ENCODE measurements around the gene DUSP18. TPM values are rescaled to one million over a fixed set of nuclear protein-coding genes. Genes with fewer than 3 reads are reported as not detected.
A peak's percentile ranks its signal among the peaks of the same experiment; 100 is the strongest.

The DUSP18 gene
- total and polyA plus RNA-seq, 2 of the 4 experiments (the other 2 are of a cell fraction), result 14.9 TPM

GRCh38 chr22:30646518-30647160 lies 21.0 kb downstream of the DUSP18 start:
- Histone ChIP-seq H3K56ac (ENCODE audit: extremely low read depth, insufficient read depth, low read length) (no peak overlapping the region), H3K18ac (ENCODE audit: low read depth, low read length) (no peak overlapping the region), H4K8ac (ENCODE audit: low read depth in 2 of 2, low read length in 2 of 2) (no peak overlapping the region), H2AK9ac (replicated peaks; ENCODE audit: low read depth, low read length, poor library complexity) (peak overlapping the region; percentile 78), H3K27me3 (ENCODE audit: control insufficient read depth, insufficient read depth, low read length) (no peaks in the 10 kb centered on the region), H2BK120ac (ENCODE audit: low read depth, low read length) (no peak overlapping the region), H3K4ac (ENCODE audit: low read depth, low read length) (no peak overlapping the region), H4K91ac (ENCODE audit: insufficient read depth, low read depth, low read length) (no peak overlapping the region), H3K9ac (ENCODE audit: low read depth, low read length) (no peak overlapping the region), H3K79me1 (ENCODE audit: low read depth in 1 of 2, low read length in 2 of 2) (peaks cover 7 to 42% of the 10 kb centered on the region in 2 experiments; a peak in 3 of 4 replicates), H3K27ac (ENCODE audit: insufficient read depth, low read length) (no peak overlapping the region), H2BK5ac (ENCODE audit: low read depth, low read length, poor library complexity, severe bottlenecking) (no peak overlapping the region), H3K4me2 (ENCODE audit: low read depth, low read length) (no peak overlapping the region), H3K9me1 (ENCODE audit: insufficient read depth, low read length) (peaks cover 23% of the 10 kb centered on the region), H3K4me1 (ENCODE audit: control insufficient read depth, insufficient read depth, low read length) (peaks cover 14% of the 10 kb centered on the region), H4K20me1 (ENCODE audit: insufficient read depth, low read length) (peaks cover 8% of the 10 kb centered on the region), H3K4me3 (ENCODE audit: insufficient read depth, low read depth, low read length) (no peak overlapping the region), H3K36me3 (ENCODE audit: control insufficient read depth, insufficient read depth, low read length) (no peaks in the 10 kb centered on the region), H4K5ac (ENCODE audit: low read depth, low read length) (no peak overlapping the region), H3K23ac (ENCODE audit: low read depth, low read length) (no peak overlapping the region), H2BK20ac (ENCODE audit: low read depth, low read length) (no peak overlapping the region), H2BK15ac (ENCODE audit: low read depth, low read length) (no peak overlapping the region), H3K9me3 (ENCODE audit: control insufficient read depth, insufficient read depth, low read length) (no peaks in the 10 kb centered on the region), H2AK5ac (ENCODE audit: low read depth, low read length) (no peak overlapping the region), H2AFZ (replicated peaks; ENCODE audit: low read length, poor library complexity) (no peak overlapping the region), H3K14ac (replicated peaks; ENCODE audit: low read depth, low read length) (no peak overlapping the region)
- intact Hi-C loops (cut with micrococcal nuclease), result no loop called here
- in situ Hi-C loops (cut with MboI; ENCODE audit: low sequenced_read_pairs), result no loop called here
- DNase-seq (no peak), ATAC-seq (ENCODE audit: low read depth) (no peak)
- ChIA-PET POLR2A (ENCODE audit: unreplicated experiment) (no interaction called here), CTCF (interaction anchor here (1.0 kb wide), 1 partner anchor 12 kb away, joined by 4 read pairs; no protein-coding TSS in a partner anchor)
- dilution Hi-C loops (cut with HindIII; ENCODE audit: low sequenced_read_pairs, unreplicated experiment), result no loop called here
- TF ChIP-seq USF2 (IDR thresholded peaks at IDR 0.05; ENCODE audit: low read depth, low read length) (no peak), RAD21 (IDR thresholded peaks at IDR 0.05; ENCODE audit: low read length) (no peak), SMC3 (IDR thresholded peaks at IDR 0.05; ENCODE audit: low read depth, low read length) (no peak), ELK1 (IDR thresholded peaks at IDR 0.05; ENCODE audit: borderline replicate concordance, low read depth, low read length) (no peak), MAFK (IDR thresholded peaks at IDR 0.05; ENCODE audit: low read depth, low read length) (no peak), MAZ (IDR thresholded peaks at IDR 0.05; ENCODE audit: borderline replicate concordance, low read depth, low read length) (no peak)
- WGBS, 2 experiments (ENCODE audit: extremely low coverage in 2 of 2, insufficient read length in 1 of 2), result 94% methylated on average over 12 of the region's 25 CpGs; no CpG with 5 or more reads in 1 of the 2 experiments
- BruUV-seq (replicated peaks), result no TSS peak
